ENCODE data around the gene KRTAP3-2.
"Not testable (repeated sequence)": the region's sequence is repeated elsewhere in the genome, so short reads cannot be mapped to it uniquely, and the experiment has no call there.

KRTAP3-2 gene

DNA sequence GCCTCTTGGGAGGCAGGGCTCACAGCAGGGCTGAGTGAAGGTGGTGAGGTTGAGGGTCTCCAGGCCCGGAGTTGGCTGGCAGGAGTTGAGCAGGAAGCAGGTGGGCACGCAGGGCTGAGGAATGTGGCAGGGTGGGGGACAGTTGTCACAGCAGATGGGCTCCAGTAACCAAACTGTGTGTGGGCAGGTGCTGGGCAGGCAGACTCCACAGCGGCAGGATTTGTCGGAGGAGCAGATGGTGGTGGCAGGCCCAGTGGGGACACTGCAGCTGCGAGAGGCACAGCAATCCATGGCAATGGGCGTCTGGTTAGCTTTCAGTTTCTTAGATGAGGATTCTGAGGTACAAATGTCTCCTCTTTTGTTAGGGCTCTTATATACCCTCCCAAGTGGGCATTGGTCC is at the start of gene KRTAP3-2:
Gene KRTAP3-2 (minus strand): TSS at position 344 of the 400 bp plus-strand sequence. CDS start 53 bp downstream, at position 291.
- DNase-seq, result not testable (repeated sequence)

GRCh38 chr17:41049110-41049509 is 49.4 kb upstream of the KRTAP3-2 start:
- no peak for DNase-seq

- DNase-seq, result no peak
Measured at GRCh38 chr17:41048441-41048840, 48.7 kb upstream of the KRTAP3-2 start.

GRCh38 chr17:41046735-41047465 is 47.2 kb upstream of the KRTAP3-2 start, which contains the start of gene KRTAP2-1:
TSS of gene KRTAP2-1 (minus strand) at chr17:41047316. CDS start at chr17:41047267, 49 bp downstream.
- DNase-seq, result not testable (repeated sequence)

DNA sequence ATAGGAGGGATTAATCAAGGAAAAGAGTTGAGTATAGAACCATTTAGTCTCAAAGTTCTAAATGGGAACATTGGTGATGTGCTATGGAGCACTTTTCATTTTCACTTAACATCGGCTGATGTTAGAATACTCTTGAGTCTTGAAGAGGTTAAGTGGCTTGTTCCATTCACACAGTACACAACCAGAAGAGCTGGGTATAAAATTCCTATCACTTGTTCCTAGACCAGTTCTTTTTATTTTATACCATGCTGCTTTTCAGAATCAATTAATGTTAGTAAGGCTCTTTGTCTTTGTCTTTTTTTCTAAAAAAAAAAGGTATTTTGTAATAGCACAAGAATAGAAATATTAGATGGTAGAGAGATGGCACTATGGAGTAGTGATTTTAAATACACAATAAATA is 43.2 kb upstream of the KRTAP3-2 start:
- no peak for DNase-seq

GRCh38 chr17:41040783-41041571 is 41.3 kb upstream of the KRTAP3-2 start, which contains the start of gene KRTAP1-1:
TSS of gene KRTAP1-1 (minus strand) at chr17:41041450. CDS start at chr17:41041397, 53 bp downstream.
- DNase-seq, result not testable (repeated sequence)

DNA sequence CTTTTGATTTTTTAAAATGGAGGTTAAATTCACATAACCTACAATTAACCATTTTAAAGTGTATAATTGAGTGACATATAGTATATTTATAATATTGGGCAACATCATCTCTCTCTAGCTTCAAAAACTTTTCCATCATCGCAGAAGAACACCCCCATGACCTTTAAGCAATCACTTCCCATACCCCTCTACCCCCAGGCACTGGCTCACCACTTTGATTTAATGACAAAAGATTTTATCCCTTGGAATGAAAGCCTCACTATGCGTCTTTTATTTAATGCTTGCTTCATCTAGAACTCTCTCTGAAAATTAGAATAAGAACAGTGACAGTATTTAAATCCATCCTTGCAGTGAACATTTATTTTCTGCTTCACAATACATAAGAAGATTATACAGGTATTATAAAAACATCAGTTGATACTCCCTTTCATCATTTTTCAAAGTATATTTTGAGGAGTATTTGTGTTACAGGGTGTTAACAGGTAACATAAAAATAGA is 38.2 kb upstream of the KRTAP3-2 start:
- no peak for DNase-seq

GRCh38 chr17:41034346-41034935 is 34.7 kb upstream of the KRTAP3-2 start, which contains the start of gene KRTAP1-3:
TSS of gene KRTAP1-3 (minus strand) at chr17:41034874. CDS start at chr17:41034821, 53 bp downstream.
- DNase-seq, result not testable (repeated sequence)

DNA sequence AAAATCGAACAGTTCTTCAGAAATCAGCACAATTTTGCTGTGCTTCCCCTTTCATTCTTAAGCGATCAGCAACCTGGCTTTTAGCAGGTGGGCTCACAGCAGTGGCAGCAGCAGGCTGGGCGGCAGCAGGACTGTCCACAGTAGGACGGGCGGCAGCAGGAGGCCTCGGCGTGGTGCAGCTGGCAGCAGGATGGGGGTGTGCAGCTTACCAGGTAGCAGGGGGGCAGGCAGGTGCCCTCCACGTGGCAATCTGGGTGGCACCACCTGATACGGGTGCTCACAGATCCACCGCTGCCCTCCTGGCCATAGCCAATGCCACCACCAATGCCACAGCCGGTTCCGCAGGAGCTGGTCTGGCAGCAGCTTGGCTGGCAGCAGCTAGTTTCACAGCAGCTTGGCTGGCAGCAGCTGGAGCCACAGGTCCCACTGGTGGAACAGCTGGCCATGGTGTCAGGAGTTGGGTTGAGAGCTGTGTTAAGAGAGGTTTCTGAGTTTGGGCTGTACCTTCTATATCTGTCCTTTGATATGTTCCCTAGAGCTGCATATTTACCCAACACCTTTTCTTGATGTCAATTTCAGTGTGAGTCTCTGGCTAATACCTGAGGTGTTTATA is 30.0 kb upstream of the KRTAP3-2 start, which contains the start of gene KRTAP1-4:
Gene KRTAP1-4 (minus strand): TSS at position 563 of the 613 bp plus-strand sequence. CDS start 117 bp downstream, at position 446.
- no peak for DNase-seq

DNA sequence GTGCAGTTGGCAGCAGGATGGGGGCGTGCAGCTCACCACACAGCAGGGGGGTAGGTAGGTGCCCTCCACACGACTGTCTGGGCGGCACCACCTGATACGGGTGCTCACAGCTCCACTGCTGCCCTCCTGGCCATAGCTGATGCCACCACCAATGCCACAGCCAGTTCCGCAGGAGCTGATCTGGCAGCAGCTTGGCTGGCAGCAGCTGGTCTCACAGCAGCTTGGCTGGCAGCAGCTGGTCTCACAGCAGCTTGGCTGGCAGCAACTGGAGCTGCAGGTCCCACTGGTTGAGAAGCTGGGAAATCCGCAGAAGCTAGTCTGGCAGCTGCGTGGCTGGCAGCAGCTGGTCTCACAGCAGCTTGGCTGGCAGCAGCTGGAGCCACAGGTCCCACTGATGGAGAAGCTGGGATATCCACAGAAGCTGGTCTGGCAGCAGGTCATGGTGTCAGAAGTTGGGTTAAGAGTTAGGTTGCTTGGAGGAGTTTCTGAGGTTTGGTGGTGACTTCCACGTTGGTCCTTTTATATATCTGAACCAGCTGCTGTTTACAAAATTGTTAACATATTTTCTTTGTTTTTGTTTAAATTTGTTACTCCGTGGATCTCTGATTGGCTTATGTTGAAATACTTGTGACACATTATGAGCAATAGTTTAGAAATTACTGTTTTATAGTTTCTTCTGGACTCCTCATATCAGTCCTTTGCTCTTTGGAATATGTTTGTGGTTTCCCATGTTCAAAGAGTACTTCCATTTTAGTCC is 27.2 kb upstream of the KRTAP3-2 start, which contains the start of gene KRTAP1-5:
Gene KRTAP1-5 (minus strand): TSS at position 494 of the 757 bp plus-strand sequence. CDS start 53 bp downstream, at position 441.
- DNase-seq, result no peak

DNA sequence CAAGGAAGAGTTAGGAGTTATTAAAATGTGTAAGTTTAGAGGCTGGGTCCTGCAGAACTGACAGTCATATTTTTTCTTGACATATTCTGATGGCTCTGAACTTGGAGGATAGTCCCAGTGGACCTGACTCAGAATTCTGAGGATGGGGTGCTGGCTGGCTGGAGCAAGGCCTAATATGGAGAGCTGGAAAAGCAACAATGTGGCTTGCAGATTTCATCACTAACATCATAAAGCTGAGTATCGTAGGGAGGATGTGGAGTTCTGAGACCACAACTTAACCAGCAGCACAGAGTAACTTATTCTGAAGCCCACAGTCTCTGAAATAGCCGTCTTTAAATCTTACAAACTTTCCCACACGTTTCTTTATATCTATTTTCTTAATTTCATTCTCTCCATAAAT is 25.0 kb upstream of the KRTAP3-2 start:
- no peak for DNase-seq

- no peak for DNase-seq
Measured at GRCh38 chr17:41020336-41020735, 20.6 kb upstream of the KRTAP3-2 start.

DNA sequence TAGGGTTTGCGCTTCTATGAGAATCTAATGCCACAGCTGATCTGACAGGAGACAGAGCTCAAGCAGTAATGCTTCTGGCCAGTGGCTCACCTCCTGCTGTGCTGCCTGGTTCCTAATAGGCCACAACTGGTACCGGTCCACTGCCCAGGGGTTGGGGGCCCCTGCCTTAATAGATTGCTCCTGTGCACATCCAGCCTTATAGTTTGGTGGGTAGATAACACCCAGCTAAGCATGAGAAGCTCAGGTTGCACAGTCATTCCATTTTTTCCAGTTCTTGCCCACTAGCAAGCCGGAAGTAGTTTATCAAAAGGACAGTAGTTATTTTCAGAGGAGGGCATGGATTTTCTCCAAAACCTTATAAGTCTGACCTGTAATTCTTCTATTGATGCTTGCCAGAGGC is 19.7 kb upstream of the KRTAP3-2 start:
- no peak for DNase-seq

DNA sequence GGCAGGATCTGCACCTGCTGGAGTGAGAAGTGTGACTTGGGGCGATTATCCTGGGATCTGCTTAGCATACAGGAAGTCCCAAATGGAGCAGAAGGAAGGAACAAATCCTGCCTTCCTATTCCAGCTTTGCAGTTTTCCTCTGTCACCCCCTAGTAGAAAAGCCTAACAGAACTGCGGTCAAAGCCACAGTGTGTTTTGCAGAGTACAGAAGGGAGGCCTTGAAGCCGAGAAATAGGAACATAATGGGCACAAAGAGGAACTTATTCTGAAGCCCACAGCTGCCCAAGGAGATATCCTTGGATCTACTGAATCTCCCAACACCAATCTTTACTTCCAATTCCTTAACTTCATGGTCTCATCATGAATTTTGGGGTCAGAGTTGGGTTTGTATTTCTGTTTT is 18.8 kb upstream of the KRTAP3-2 start:
- DNase-seq, result no peak

- no peak for DNase-seq
Measured at GRCh38 chr17:41016578-41017215, 17.0 kb upstream of the KRTAP3-2 start.

DNA sequence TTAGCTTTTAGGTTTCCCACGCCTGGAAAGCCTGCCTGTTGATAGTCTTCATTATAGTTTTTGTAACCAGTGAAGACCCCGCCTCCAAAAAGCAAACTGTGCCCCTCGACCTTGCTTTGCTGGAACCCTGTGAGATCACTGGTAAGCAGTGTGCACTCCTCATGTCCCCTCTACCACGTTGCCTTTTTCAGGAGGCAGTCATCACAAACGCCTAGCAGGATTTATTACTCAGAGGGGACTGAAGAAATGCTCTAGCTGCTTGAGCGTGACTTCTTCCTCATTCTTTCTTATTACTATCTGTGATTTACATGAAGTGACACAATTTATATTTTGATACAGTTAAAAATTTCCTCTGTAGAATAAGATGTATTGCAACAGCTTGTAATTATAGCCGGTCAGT is 15.7 kb upstream of the KRTAP3-2 start:
- no peak for DNase-seq

DNA sequence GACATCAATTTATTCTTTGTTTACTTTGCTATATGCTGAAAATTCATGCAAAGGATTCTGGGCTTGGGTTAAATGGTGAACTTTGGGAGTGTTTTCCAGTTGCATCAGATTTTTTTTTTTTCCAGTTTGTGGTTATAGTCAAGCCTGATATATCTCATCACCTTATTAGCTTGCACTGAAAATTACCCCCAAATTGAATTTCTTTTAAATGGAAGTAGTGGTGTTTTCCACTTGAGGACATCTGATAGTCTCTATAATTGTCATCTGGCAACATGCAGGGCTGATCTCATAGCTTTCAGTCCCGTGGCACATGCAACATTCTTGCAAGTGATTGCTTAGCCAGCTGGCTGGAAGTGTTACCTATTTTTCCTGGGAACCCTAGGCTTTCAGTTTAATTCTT is 13.9 kb upstream of the KRTAP3-2 start:
- no peak for DNase-seq

DNA sequence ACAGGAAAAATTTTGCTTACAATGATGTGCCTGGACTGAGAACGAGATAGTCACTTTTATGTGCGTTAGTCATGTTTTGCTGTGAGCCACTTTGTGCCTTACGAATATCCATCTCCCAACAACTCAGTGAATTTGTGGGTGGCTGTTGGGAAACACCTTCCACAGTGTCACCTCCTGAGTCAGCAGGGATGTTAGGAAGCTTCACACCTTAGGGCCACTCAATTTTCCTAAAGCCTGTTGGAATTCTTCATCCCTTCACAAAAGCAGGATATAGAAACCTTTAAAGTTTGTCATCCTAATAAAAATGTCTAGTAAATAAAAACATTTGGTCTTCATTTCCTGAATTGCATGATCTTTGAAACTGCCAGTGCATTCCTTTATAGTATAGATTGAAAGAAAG is 13.5 kb upstream of the KRTAP3-2 start:
- DNase-seq, result no peak

GRCh38 chr17:41012326-41013120 is 12.8 kb upstream of the KRTAP3-2 start:
- DNase-seq, result no peak

DNA sequence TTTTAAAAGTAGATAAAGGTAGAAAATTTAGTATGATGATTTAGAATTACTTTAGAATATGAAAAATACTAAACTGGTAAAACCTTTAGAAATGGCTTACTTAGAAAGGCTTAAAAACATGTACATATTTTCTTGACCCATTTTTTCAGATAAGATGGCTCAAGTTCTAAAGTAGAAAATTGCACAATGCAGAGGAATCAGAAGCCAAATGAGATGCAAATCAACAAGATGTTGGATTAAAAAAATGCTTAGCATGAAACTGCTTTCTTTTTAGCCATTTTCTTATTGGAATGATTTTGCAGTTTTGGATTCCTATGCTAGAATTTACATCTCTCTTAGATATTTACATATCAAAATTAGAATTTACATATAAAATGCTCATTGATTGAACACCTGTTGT is 10.7 kb upstream of the KRTAP3-2 start:
- DNase-seq, result no peak

Data from amniotic stem cell (primary cell).